ENCODE results near the gene ZNF284. TPM values are rescaled to one million over a fixed set of nuclear protein-coding genes. Genes with fewer than 3 reads are reported as not detected.
"Not testable (repeated sequence)": the region's sequence is repeated elsewhere in the genome, so short reads cannot be mapped to it uniquely, and the experiment has no call there.

The ZNF284 gene
- total RNA-seq, 4 donors from 2014 or later = 1.3 to 2.9 (median 2.5) TPM

- 7% methylated on average over 17 of the region's 18 CpGs for WGBS
- Histone ChIP-seq H3K4me1 (peaks cover 14 to 23% (median 20%) of the 10 kb centered on the region in 4 donors), H3K36me3 (peaks cover 11 to 29% (median 25%) of the 10 kb centered on the region in 4 donors), H3K27ac (replicated peaks in 1 of 4) (peak overlapping the region; percentile 65 to 88 (median 78)), H3K4me3 (peak overlapping the region; percentile 66 to 84 (median 68)), H3K9me3 (peaks cover 0 to 30% (median 14%) of the 10 kb centered on the region in 4 donors), H3K27me3 (no peaks in the 10 kb centered on the region)
- TF ChIP-seq EP300 (IDR thresholded peaks at IDR 0.05) = no peak
- no peak for TF ChIP-seq POLR2A (IDR thresholded peaks at IDR 0.05; ENCODE audit: low read depth)
- no peak for TF ChIP-seq POLR2AphosphoS5 (IDR thresholded peaks at IDR 0.05)
- TF ChIP-seq CTCF (IDR thresholded peaks at IDR 0.05) = no peak
- DNase-seq (ENCODE audit: extremely low spot score) = no peak
- intact Hi-C loops (cut with DNase I) = loop anchor here (2.0 to 5.0 kb wide), 5 partner anchors 19 to 112 kb away; partner anchors contain the start of genes ZNF223, ZNF224, ZNF230 and ZNF284
These were observed 41.9 kb downstream of the ZNF284 start for GRCh38 chr19:44113784-44114390.

GRCh38 chr19:44121162-44121561, 49.2 kb downstream of the ZNF284 start:
- Histone ChIP-seq H3K36me3 (peaks cover 72 to 95% (median 88%) of the 10 kb centered on the region in 4 donors), H3K9me3 (peaks cover 0 to 46% (median 31%) of the 10 kb centered on the region in 4 donors)
- DNase-seq (ENCODE audit: extremely low spot score); H3K4me1 ChIP-seq; H3K4me3 ChIP-seq; H3K27ac ChIP-seq (replicated peaks in 1 of 4); H3K27me3 ChIP-seq; intact Hi-C loops (cut with DNase I): not testable (repeated sequence)
- 99% methylated on average over 4 of the region's 4 CpGs for WGBS

DNA sequence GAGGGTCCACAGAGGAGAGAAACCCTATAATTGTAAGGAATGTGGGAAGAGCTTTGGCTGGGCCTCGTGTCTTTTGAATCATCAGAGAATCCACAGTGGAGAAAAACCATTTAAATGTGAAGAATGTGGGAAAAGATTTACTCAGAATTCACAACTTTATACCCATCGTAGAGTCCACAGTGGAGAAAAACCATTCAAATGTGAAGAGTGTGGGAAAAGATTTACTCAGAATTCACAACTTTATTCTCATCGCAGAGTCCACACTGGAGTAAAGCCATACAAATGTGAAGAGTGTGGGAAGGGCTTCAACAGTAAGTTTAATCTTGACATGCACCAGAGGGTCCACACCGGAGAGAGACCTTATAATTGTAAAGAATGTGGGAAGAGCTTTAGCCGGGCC, 60.0 kb downstream of the ZNF284 start:
- intact Hi-C loops (cut with DNase I) = no loop called here
- Histone ChIP-seq H3K27ac (replicated peaks in 1 of 4) (no peak overlapping the region), H3K4me3 (no peak overlapping the region), H3K4me1 (no peaks in the 10 kb centered on the region), H3K36me3 (peaks cover 37 to 55% (median 44%) of the 10 kb centered on the region in 4 donors), H3K27me3 (no peaks in the 10 kb centered on the region), H3K9me3 (peaks cover 0 to 67% (median 37%) of the 10 kb centered on the region in 4 donors)
- no peak for DNase-seq (ENCODE audit: extremely low spot score)
- no peak for TF ChIP-seq POLR2A (IDR thresholded peaks at IDR 0.05; ENCODE audit: low read depth)
- TF ChIP-seq EP300 (IDR thresholded peaks at IDR 0.05) = no peak
- TF ChIP-seq CTCF (IDR thresholded peaks at IDR 0.05) = no peak
- TF ChIP-seq POLR2AphosphoS5 (IDR thresholded peaks at IDR 0.05) = no peak
- WGBS = 96% methylated on average over 5 of the region's 5 CpGs

Small RNA genes within 50 kb of the gene (small RNA-seq; reads per million reads assigned to genes)
- 0 reads per million in 3 donors for gene RNU6-902P

Other genes starting within 250 kb of the ZNF284 start
- 10 to 100 TPM in 1 of 4 donors, 1 to 10 TPM in 3; 6.4 to 11.5 (median 7.5) TPM for gene ZNF283, start 244.8 kb upstream of the ZNF284 start, total RNA-seq
- gene ZNF404, start 188.2 kb upstream of the ZNF284 start, total RNA-seq = 1 to 10 TPM; 1.4 to 5.0 (median 3.5) TPM
- 10 to 100 TPM; 10.1 to 13.1 (median 12.5) TPM for gene ZNF45, start 136.9 kb upstream of the ZNF284 start, total RNA-seq
- gene ZNF221, start 120.9 kb upstream of the ZNF284 start, total RNA-seq = 1 to 10 TPM; 3.5 to 7.1 (median 5.2) TPM
- 1 to 10 TPM; 5.3 to 6.2 (median 5.9) TPM for gene ZNF155, start 88.0 kb upstream of the ZNF284 start, total RNA-seq
- gene ZNF230, start 69.2 kb upstream of the ZNF284 start, total RNA-seq = 1 to 10 TPM; 2.7 to 7.5 (median 3.5) TPM
- gene ZNF222, start 46.8 kb upstream of the ZNF284 start, total RNA-seq = 1 to 10 TPM; 1.2 to 3.8 (median 2.3) TPM
- 1 to 10 TPM in 3 of 4 donors, under 1 TPM in 1; 0.83 to 2.6 (median 2.5) TPM for gene ZNF223, start 20.1 kb upstream of the ZNF284 start, total RNA-seq
- 10 to 100 TPM; 12.4 to 28.7 (median 16.2) TPM for gene ZNF224, start 22.2 kb downstream of the ZNF284 start, total RNA-seq
- gene ZNF225, start 41.2 kb downstream of the ZNF284 start, total RNA-seq = 1 to 10 TPM; 3.3 to 6.2 (median 3.9) TPM
- 1 to 10 TPM; 5.4 to 7.0 (median 5.7) TPM for gene ZNF234, start 69.4 kb downstream of the ZNF284 start, total RNA-seq
- 10 to 100 TPM; 12.9 to 14.4 (median 13.2) TPM for gene ZNF226, start 92.9 kb downstream of the ZNF284 start, total RNA-seq
- 10 to 100 TPM; 10.9 to 13.3 (median 12.4) TPM for gene ZNF227, start 140.4 kb downstream of the ZNF284 start, total RNA-seq
- gene ZNF233, start 187.7 kb downstream of the ZNF284 start, total RNA-seq = 1 to 10 TPM in 2 of 4 donors, under 1 TPM in 2; 0.50 to 2.1 (median 0.98) TPM
- gene ZNF235, start 232.9 kb downstream of the ZNF284 start, total RNA-seq = 1 to 10 TPM; 4.1 to 5.6 (median 4.5) TPM